Measurements from ENCODE around the gene VPS18.

The VPS18 gene, protein sequence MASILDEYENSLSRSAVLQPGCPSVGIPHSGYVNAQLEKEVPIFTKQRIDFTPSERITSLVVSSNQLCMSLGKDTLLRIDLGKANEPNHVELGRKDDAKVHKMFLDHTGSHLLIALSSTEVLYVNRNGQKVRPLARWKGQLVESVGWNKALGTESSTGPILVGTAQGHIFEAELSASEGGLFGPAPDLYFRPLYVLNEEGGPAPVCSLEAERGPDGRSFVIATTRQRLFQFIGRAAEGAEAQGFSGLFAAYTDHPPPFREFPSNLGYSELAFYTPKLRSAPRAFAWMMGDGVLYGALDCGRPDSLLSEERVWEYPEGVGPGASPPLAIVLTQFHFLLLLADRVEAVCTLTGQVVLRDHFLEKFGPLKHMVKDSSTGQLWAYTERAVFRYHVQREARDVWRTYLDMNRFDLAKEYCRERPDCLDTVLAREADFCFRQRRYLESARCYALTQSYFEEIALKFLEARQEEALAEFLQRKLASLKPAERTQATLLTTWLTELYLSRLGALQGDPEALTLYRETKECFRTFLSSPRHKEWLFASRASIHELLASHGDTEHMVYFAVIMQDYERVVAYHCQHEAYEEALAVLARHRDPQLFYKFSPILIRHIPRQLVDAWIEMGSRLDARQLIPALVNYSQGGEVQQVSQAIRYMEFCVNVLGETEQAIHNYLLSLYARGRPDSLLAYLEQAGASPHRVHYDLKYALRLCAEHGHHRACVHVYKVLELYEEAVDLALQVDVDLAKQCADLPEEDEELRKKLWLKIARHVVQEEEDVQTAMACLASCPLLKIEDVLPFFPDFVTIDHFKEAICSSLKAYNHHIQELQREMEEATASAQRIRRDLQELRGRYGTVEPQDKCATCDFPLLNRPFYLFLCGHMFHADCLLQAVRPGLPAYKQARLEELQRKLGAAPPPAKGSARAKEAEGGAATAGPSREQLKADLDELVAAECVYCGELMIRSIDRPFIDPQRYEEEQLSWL

DNA sequence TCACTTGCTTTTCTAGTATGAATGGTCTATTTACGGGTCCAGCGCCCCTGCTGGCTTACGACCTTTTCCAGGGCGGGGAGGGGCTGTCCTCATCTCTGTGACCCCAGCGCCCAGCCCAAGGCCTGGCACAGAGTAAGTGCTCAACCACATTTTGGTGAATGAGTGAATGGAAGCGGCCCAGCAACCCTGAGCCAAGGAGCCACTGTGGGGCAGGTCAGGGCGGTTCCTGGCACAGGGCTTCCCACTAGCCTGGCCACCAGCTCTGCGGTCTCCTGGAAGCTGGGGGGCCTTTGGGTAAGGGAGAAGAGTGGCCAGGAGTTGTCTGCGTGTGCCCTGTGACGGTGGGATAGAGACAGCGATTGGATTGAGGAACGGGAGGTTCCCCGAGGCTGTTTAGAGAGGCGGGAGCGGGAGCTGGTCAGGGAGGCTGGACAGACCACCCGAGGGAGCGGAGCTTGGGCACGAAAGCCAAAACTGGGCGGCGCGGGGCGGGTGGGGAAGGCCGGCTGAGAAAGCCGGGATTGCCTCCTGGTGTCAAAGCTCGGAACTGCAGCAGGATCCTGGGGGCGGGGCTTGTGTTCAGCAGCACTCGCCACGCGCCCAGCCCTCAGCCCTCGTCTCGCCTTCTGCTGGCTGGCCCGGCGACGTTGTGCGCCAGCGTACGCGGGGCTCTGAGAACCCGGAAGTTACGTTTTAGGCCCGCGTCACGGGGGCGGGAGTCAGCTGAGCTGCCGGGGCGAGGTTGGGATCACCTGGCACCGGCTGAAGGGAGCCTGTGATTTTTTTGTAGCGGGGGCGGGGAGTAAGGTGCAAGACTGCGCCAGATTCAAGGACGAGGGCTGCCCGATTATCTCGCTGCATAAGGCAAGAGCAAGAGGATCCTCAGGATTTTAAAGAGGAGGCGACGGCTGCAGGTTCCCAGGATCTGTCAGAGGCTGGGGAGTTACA lies at the start of gene VPS18:
VPS18 (plus strand) TSS at position 718 of the 948 bp plus-strand sequence. CDS start 319 bp downstream, outside the sequence.
- Mint-ChIP-seq H3K27me3 (no peaks in the 10 kb centered on the region), H3K4me1 (peaks cover 35% of the 10 kb centered on the region), H3K36me3 (peaks cover 2% of the 10 kb centered on the region), H3K27ac (peak within 1 kb of the TSS; percentile 98), H3K4me3 (peak within 1 kb of the TSS; percentile 100), H3K9me3 (no peaks in the 10 kb centered on the region)

DNA sequence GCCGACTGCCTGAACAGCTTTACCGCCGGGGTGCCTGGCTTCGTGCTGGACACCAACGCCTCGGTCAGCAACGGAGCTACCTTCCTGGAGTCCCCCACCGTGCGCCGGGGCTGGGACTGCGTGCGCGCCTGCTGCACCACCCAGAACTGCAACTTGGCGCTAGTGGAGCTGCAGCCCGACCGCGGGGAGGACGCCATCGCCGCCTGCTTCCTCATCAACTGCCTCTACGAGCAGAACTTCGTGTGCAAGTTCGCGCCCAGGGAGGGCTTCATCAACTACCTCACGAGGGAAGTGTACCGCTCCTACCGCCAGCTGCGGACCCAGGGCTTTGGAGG lies 49.6 kb upstream of the VPS18 start:
- peak overlapping the region; percentile 86 for H3K4me3 Mint-ChIP-seq
- H3K27ac Mint-ChIP-seq, result no peak overlapping the region
- H3K36me3 Mint-ChIP-seq, result no peaks in the 10 kb centered on the region
- H3K4me1 Mint-ChIP-seq, result peaks cover 20% of the 10 kb centered on the region
- H3K9me3 Mint-ChIP-seq, result no peaks in the 10 kb centered on the region
- peaks cover 3% of the 10 kb centered on the region for H3K27me3 Mint-ChIP-seq

DNA sequence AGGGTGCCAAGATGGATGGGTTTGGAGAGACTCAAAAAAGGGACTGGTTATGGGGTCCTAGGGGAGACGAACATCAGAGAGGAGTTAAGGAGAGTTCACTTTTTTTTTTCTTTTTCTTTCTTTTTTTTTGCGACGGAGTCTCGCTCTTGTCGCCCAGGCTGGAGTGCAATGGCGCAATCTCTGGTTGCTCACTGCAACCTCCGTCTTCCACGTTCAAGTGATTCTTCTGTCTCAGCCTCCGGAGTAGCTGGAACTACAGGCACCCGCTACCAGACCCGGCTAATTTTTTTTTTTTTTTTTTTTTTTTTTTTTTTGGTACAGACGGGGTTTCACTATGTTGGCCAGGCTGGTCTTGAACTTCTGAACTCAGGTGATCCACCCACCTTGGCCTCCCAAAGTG lies 49.2 kb upstream of the VPS18 start:
- Mint-ChIP-seq H3K9me3 (no peaks in the 10 kb centered on the region), H3K4me3 (peak overlapping the region; percentile 86), H3K4me1 (peaks cover 20% of the 10 kb centered on the region), H3K36me3 (no peaks in the 10 kb centered on the region), H3K27me3 (peaks cover 3% of the 10 kb centered on the region), H3K27ac (no peak overlapping the region)

DNA sequence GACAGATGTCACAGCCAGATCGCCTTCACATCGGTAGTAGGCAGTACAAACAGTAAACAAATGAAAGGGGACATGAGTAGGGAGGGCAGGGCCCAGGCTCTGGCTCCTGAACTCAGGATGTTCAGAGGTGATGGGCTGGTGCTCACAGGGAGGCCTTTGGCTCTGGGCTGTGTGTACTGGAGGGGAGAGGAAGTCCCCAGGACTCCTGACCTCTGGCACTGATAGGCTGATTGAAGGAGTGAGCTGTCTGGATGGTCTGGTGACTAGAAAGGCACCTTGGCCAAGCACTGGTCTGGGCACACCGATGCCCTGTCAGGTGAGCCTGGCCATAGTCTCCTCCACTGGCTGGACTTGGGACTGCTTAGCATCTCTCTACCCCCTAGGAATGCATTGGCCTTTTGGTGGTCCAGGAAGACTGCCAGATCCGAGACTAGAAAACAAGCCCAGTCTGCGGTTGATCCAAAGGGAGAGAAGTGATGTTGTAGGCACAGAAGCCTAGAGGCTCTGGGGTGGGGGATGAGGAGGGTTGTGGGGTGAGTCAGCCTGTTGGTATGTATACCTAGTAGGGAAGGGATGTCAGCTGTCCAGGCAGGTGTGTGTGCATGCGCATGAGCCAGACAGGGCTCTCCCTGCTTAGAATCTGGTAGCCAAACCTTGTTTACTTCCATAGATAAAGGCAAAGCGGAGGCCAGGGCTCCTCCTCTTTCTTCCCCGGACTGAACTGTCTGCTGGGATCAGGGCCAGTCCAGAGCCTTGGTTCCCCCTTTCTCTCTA lies 48.6 kb upstream of the VPS18 start:
- no peaks in the 10 kb centered on the region for H3K36me3 Mint-ChIP-seq
- no peak overlapping the region for H3K27ac Mint-ChIP-seq
- H3K9me3 Mint-ChIP-seq, result no peaks in the 10 kb centered on the region
- H3K4me3 Mint-ChIP-seq, result peak overlapping the region; percentile 23
- H3K27me3 Mint-ChIP-seq, result peaks cover 3% of the 10 kb centered on the region
- peaks cover 20% of the 10 kb centered on the region for H3K4me1 Mint-ChIP-seq

GRCh38 chr15:40846841-40847222 lies 47.4 kb upstream of the VPS18 start:
- Mint-ChIP-seq H3K27me3 (peaks cover 3% of the 10 kb centered on the region), H3K9me3 (no peaks in the 10 kb centered on the region), H3K4me1 (peaks cover 20% of the 10 kb centered on the region), H3K4me3 (no peak overlapping the region), H3K27ac (no peak overlapping the region), H3K36me3 (no peaks in the 10 kb centered on the region)

DNA sequence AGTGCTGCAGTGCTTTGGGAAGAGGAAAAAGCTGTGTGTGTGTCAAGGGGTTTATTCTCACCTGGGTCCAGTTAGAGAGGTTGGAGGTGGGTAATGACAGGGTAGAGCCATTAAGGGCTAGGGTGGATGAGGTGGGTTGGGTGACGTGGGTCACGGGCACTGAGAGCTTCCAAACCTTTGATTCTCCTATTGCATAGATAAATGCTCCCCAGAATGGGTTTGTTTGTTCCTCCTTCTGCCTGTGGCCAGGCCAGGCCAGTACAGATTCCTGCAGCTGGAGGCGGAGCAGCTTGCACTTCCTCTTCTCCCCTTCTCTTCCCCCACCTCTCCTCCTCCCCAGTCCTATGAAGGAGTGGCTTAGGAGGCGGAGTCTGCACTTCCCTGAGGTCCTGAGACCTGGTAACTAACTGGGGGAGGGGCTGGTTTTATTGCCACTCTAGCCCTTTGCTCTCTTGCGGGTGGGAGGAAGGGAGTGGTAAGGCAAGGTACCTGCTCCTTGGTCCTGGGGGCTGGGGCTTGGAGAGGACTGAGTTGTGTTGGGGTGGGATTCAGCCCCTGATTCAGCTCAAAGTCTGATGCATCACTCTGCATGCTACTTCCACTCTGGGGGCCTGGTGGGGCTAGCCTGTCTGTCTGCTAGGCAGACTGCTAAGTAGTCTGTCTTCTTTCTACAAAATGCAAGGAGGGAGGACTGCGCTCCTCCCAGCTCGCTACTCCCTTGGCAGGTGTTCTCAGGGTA lies 46.9 kb upstream of the VPS18 start:
- Mint-ChIP-seq H3K4me1 (peaks cover 20% of the 10 kb centered on the region), H3K9me3 (no peaks in the 10 kb centered on the region), H3K36me3 (no peaks in the 10 kb centered on the region), H3K4me3 (no peak overlapping the region), H3K27ac (no peak overlapping the region), H3K27me3 (peaks cover 3% of the 10 kb centered on the region)

DNA sequence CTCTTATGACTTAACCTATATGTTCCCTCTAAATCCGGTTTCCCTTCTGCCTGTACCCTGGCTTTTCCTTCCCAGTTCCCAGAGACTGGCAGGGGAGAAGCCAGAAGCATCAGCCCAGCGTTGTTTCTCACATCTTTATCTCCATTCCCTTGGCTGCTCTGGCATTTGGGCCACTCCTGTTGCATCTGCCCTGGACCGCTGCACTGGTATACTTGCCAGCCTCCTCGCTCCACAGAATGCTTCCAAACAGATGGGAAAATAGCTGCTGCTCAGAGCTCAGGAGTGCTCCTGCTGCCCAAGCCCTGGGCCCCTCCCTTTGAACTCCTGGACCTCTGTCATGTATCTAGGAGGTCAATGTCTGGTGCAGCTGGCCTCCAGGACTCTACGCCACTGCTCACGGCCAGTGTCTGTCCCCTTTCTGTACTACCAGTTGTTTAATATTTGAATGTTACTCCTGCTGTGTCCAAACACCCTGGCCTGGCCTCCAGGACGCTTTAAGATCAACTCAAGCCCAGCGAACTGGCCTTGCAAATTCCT lies 43.6 kb upstream of the VPS18 start:
- H3K36me3 Mint-ChIP-seq, result no peaks in the 10 kb centered on the region
- no peaks in the 10 kb centered on the region for H3K9me3 Mint-ChIP-seq

DNA sequence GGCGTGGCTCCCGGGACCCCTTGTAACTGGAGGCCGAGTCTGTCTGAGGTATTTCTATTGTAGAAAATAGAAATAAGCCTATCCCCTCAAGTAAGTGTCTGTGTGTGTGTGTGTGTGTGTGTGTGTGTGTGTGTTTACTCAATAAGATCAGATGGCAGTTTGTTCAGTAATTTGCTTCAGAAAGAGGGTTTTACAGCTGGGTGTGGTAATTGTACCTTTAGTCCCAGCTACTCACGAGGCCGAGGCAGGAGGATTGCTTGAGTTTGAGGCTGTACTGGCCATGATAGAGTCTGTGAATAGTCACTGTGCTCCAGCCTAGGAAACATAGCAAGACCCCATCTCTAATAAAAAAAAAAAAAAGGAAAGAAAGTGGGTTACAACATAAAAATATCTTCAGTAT lies 41.7 kb upstream of the VPS18 start:
- no peaks in the 10 kb centered on the region for H3K27me3 Mint-ChIP-seq
- H3K36me3 Mint-ChIP-seq, result no peaks in the 10 kb centered on the region
- no peaks in the 10 kb centered on the region for H3K9me3 Mint-ChIP-seq
- no peak overlapping the region for H3K4me3 Mint-ChIP-seq
- peaks cover 7% of the 10 kb centered on the region for H3K4me1 Mint-ChIP-seq
- no peak overlapping the region for H3K27ac Mint-ChIP-seq

More for the DNA sequence above, 43.6 kb upstream of the VPS18 start:
- Mint-ChIP-seq H3K27me3 (no peaks in the 10 kb centered on the region), H3K27ac (no peak overlapping the region), H3K4me1 (peaks cover 15% of the 10 kb centered on the region), H3K4me3 (no peak overlapping the region)

DNA sequence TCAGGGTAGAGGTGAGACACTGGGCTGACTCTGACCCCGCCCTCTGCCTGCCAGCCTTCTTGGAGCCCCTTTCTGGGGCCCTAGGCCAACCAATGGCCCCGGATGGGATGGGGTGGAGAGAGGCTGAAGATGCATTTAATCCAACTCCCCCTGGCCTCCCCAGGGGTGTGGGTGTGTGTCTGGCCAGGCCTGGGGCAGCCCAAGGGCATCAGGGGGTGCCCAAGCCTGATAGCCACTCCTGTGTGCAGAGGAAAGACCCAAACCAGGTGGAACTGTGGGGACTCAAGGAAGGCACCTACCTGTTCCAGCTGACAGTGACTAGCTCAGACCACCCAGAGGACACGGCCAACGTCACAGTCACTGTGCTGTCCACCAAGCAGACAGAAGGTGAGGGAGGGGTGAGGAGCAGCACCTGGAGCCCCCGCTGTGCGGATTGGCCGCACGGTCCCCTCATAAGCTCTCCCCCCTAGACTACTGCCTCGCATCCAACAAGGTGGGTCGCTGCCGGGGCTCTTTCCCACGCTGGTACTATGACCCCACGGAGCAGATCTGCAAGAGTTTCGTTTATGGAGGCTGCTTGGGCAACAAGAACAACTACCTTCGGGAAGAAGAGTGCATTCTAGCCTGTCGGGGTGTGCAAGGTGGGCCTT lies 40.9 kb upstream of the VPS18 start:
- no peaks in the 10 kb centered on the region for H3K36me3 Mint-ChIP-seq
- no peaks in the 10 kb centered on the region for H3K27me3 Mint-ChIP-seq
- H3K4me1 Mint-ChIP-seq, result no peaks in the 10 kb centered on the region
- H3K27ac Mint-ChIP-seq, result no peak overlapping the region
- H3K4me3 Mint-ChIP-seq, result no peak overlapping the region
- no peaks in the 10 kb centered on the region for H3K9me3 Mint-ChIP-seq

- no peaks in the 10 kb centered on the region for H3K27me3 Mint-ChIP-seq
- no peak overlapping the region for H3K4me3 Mint-ChIP-seq
- no peaks in the 10 kb centered on the region for H3K36me3 Mint-ChIP-seq
- H3K4me1 Mint-ChIP-seq, result peaks cover 3% of the 10 kb centered on the region
- no peaks in the 10 kb centered on the region for H3K9me3 Mint-ChIP-seq
- no peak overlapping the region for H3K27ac Mint-ChIP-seq
Measured at GRCh38 chr15:40854161-40854560, 40.1 kb upstream of the VPS18 start.

DNA sequence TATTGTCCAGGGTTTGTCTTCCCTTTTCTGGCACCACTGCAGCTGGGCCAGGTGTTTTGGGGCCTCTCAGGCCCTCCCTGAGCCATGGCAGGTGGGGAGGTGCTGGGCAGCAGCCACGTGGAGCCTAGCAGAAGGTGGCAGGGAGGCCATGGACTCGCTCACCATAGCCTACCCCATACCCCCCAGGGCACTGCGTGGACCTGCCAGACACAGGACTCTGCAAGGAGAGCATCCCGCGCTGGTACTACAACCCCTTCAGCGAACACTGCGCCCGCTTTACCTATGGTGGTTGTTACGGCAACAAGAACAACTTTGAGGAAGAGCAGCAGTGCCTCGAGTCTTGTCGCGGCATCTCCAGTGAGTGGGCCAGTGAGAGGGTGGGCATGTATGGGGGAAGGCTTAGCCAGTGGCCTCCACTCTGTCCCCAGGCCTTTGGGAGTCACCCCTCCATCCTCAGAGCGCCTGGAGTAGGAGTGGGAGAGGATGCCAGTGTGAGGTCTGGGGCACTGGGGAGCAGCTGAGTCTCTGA lies 38.5 kb upstream of the VPS18 start:
- Mint-ChIP-seq H3K27ac (no peak overlapping the region), H3K27me3 (no peaks in the 10 kb centered on the region), H3K36me3 (no peaks in the 10 kb centered on the region), H3K4me1 (peaks cover 6% of the 10 kb centered on the region), H3K4me3 (no peak overlapping the region), H3K9me3 (no peaks in the 10 kb centered on the region)

GRCh38 chr15:40856746-40857145 lies 37.5 kb upstream of the VPS18 start:
- no peak overlapping the region for H3K4me3 Mint-ChIP-seq
- no peaks in the 10 kb centered on the region for H3K36me3 Mint-ChIP-seq
- peaks cover 6% of the 10 kb centered on the region for H3K4me1 Mint-ChIP-seq
- no peak overlapping the region for H3K27ac Mint-ChIP-seq
- no peaks in the 10 kb centered on the region for H3K9me3 Mint-ChIP-seq
- H3K27me3 Mint-ChIP-seq, result no peaks in the 10 kb centered on the region

- Mint-ChIP-seq H3K27ac (no peak overlapping the region), H3K4me1 (peaks cover 6% of the 10 kb centered on the region), H3K9me3 (no peaks in the 10 kb centered on the region), H3K4me3 (no peak overlapping the region), H3K27me3 (no peaks in the 10 kb centered on the region), H3K36me3 (no peaks in the 10 kb centered on the region)
Measured at GRCh38 chr15:40857601-40858341, 36.5 kb upstream of the VPS18 start.
